Ecto neural progenitor cell (in vitro differentiated cells): Measurements from ENCODE around the gene STPG1.
A peak's percentile ranks its signal among the peaks of the same experiment; 100 is the strongest.

ENCODE experiments used
- DNase-seq: peaks from one replicate; pipeline ENCODE4 v3.0.0-alpha.2; 2018; ENCODE audit warnings: low spot score

STPG1 gene

GRCh38 chr1:24392982-24393650 lies 20.5 kb downstream of the STPG1 start:
- peak; percentile 28 for DNase-seq

GRCh38 chr1:24392604-24392946 lies 21.0 kb downstream of the STPG1 start:
- DNase-seq: no peak

- peak; percentile 84 for DNase-seq
These were observed 21.5 kb downstream of the STPG1 start for GRCh38 chr1:24391882-24392603.

GRCh38 chr1:24390924-24391782 lies 22.4 kb downstream of the STPG1 start:
- DNase-seq: peak; percentile 78

GRCh38 chr1:24389231-24389678 lies 24.3 kb downstream of the STPG1 start:
- DNase-seq: no peak

- no peak for DNase-seq
These were observed 25.2 kb downstream of the STPG1 start for GRCh38 chr1:24388331-24388885.

- no peak for DNase-seq
These were observed 25.9 kb downstream of the STPG1 start for GRCh38 chr1:24387636-24388175.

- no peak for DNase-seq
These were observed 26.7 kb downstream of the STPG1 start for GRCh38 chr1:24386931-24387330.

- DNase-seq: peak; percentile 18
These were observed 27.3 kb downstream of the STPG1 start for GRCh38 chr1:24386241-24386640.

- DNase-seq: no peak
These were observed 28.2 kb downstream of the STPG1 start for GRCh38 chr1:24385160-24385940.

GRCh38 chr1:24384251-24385090 lies 29.1 kb downstream of the STPG1 start:
- no peak for DNase-seq

GRCh38 chr1:24383381-24383940 lies 30.1 kb downstream of the STPG1 start:
- DNase-seq: no peak

GRCh38 chr1:24382165-24382577 lies 31.4 kb downstream of the STPG1 start:
- DNase-seq: peak; percentile 25

- no peak for DNase-seq
These were observed 32.3 kb downstream of the STPG1 start for GRCh38 chr1:24381256-24381655.

GRCh38 chr1:24380508-24380907 lies 33.1 kb downstream of the STPG1 start:
- DNase-seq: peak; percentile 9

- DNase-seq: peak; percentile 14
These were observed 33.8 kb downstream of the STPG1 start for GRCh38 chr1:24379733-24380315.

- peak; percentile 61 for DNase-seq
These were observed 38.4 kb downstream of the STPG1 start for GRCh38 chr1:24374891-24375786.

GRCh38 chr1:24373710-24374109 lies 39.9 kb downstream of the STPG1 start:
- DNase-seq: no peak

GRCh38 chr1:24373044-24373443 lies 40.5 kb downstream of the STPG1 start:
- no peak for DNase-seq
